K562 (cell line): ENCODE data around the gene METRNL. TPM values are rescaled to one million over a fixed set of nuclear protein-coding genes. Genes with fewer than 3 reads are reported as not detected.

Experiments used
- ATAC-seq: fragments of 200-7000 bp; cut with Tn5 transposase; 3 replicates; pipeline ENCODE4 v1.9.1; 2020; ENCODE audit warnings: moderate library complexity
- BruUV-seq: library from RNA; stranded (reverse); fragments of 400-500 nt; replicated peaks from 2 replicates; lab custom pipeline; 2021; lab: Mats Ljungman, UMichigan
- CTCF ChIA-PET: fragments of 300-600 bp; formaldehyde crosslinking; extraction: SDS; loops from one replicate; lab custom pipeline; 2021; ENCODE audit warnings: low intra/inter-chr PET ratio; lab: Yijun Ruan, JAX
- POLR2A ChIA-PET: fragments of 300-600, 350-650 bp; sonication (Branson Sonifier 250); formaldehyde crosslinking; extraction: SDS; loops from one replicate; lab custom pipeline; 2021; ENCODE audit warnings: antibody characterized with exemption, inconsistent platforms; lab: Yijun Ruan, JAX
- DNase-seq, 4 experiments: peaks; one replicate each; pipeline versions ENCODE4 v3.0.0 to v3.0.0-alpha.2; 2011 to 2018; ENCODE audit warnings: low spot score in 3 of 4, mixed read lengths in 3 of 4; ENCODE audit errors: extremely low read depth in 1 of 4
- FAIRE-seq: peaks from 2 replicates; lab custom pipeline; 2011; peaks lifted over from hg19 to GRCh38; lab: Jason Lieb, UNC
- H2AFZ ChIP-seq: 2 replicates; pipeline ENCODE4 v1.6.0; 2011; ENCODE audit warnings: low read depth, low read length, control low read depth, inconsistent platforms
- H3K27ac ChIP-seq: fragments of 200-600 bp; 3 replicates; pipeline ENCODE4 v1.8.0; 2011; ENCODE audit warnings: low read depth, mild to moderate bottlenecking, control low read depth, inconsistent platforms, low read length, moderate library complexity, mixed read lengths; ENCODE audit errors: extremely low read depth
- H3K27me3 ChIP-seq, 2 experiments: fragments of 300-600 bp in 1 of 2; 2 replicates in 1 of 2; 3 replicates in 1 of 2; pipeline versions ENCODE4 v1.6.0 to v1.8.0; 2011; ENCODE audit warnings: inconsistent platforms in 2 of 2, low read length in 2 of 2, mild to moderate bottlenecking in 1 of 2, mixed read lengths in 1 of 2, moderate library complexity in 1 of 2; ENCODE audit not compliant: control insufficient read depth in 2 of 2, insufficient read depth in 2 of 2
- H3K36me3 ChIP-seq: fragments of 300-600 bp; 3 replicates; pipeline ENCODE4 v1.8.0; 2011; ENCODE audit warnings: mild to moderate bottlenecking, low read length, inconsistent platforms; ENCODE audit not compliant: control insufficient read depth, insufficient read depth
- H3K4me1 ChIP-seq, 2 experiments: fragments of 200-600 bp in 1 of 2; replicated peaks in 1 of 2; 2 replicates in 1 of 2; 3 replicates in 1 of 2; pipeline versions ENCODE4 v1.5.1 to v1.8.0; 2011; ENCODE audit warnings: inconsistent platforms in 2 of 2, low read length in 2 of 2, mild to moderate bottlenecking in 1 of 2, mixed read lengths in 1 of 2, moderate library complexity in 1 of 2; ENCODE audit not compliant: control insufficient read depth in 2 of 2, insufficient read depth in 2 of 2
- H3K4me2 ChIP-seq: 2 replicates; pipeline ENCODE4 v1.6.1; 2011; ENCODE audit warnings: low read length, control low read depth, inconsistent platforms, mixed read lengths; ENCODE audit not compliant: insufficient read depth
- H3K4me3 ChIP-seq: fragments of 200-600 bp; sonication (generic), shearing (Covaris generic); 2 replicates; pipeline ENCODE4 v1.5.1; 2016; ENCODE audit warnings: control low read depth, inconsistent platforms
- H3K79me2 ChIP-seq: fragments of 200-600 bp; 3 replicates; pipeline ENCODE4 v1.8.0; 2011; ENCODE audit warnings: low read length, inconsistent platforms; ENCODE audit not compliant: control insufficient read depth, insufficient read depth
- H3K9ac ChIP-seq, 2 experiments: 2 replicates each; pipeline versions ENCODE4 v1.6.0 to v1.6.1; 2011; ENCODE audit warnings: low read depth in 2 of 2, low read length in 2 of 2, control low read depth in 1 of 2, inconsistent platforms in 1 of 2, mild to moderate bottlenecking in 1 of 2, mixed read lengths in 1 of 2; ENCODE audit not compliant: insufficient read depth in 1 of 2
- H3K9me1 ChIP-seq: one replicate; pipeline ENCODE4 v1.6.0; 2011; ENCODE audit warnings: inconsistent platforms, mild to moderate bottlenecking, low read length, moderate library complexity; ENCODE audit not compliant: control insufficient read depth, insufficient read depth
- H3K9me3 ChIP-seq: replicated peaks from 2 replicates; pipeline ENCODE4 v1.5.1; 2011; ENCODE audit warnings: low read depth, low read length, inconsistent platforms; ENCODE audit not compliant: control insufficient read depth, insufficient read depth
- H4K20me1 ChIP-seq: replicated peaks from 2 replicates; pipeline ENCODE4 v1.6.1; 2011; ENCODE audit warnings: low read length, inconsistent platforms, mixed read lengths; ENCODE audit not compliant: control insufficient read depth, insufficient read depth
- ERF ChIP-seq: fragments of 450-650 bp; formaldehyde crosslinking; IDR thresholded peaks from 2 replicates; pipeline ENCODE4 v1.4.0; 2020; ENCODE audit warnings: mild to moderate bottlenecking, mixed read lengths
- SRSF1 ChIP-seq: fragments of 200-400 bp; formaldehyde crosslinking; IDR thresholded peaks from 2 replicates; pipeline ENCODE4 v1.6.1; 2017; ENCODE audit warnings: mild to moderate bottlenecking, low read depth, low read length, moderate library complexity
- ZBTB2 ChIP-seq: fragments of 450-650 bp; IDR thresholded peaks from 2 replicates; pipeline ENCODE4 v1.6.1; 2016; ENCODE audit warnings: antibody characterized with exemption
- WGBS: fragments of 100-300 bp; shearing (Covaris generic); methylation state at CpG from one replicate; pipeline ENCODE4 v1.1.6; 2016; ENCODE audit warnings: low coverage, mixed read lengths; ENCODE audit not compliant: insufficient coverage; ENCODE audit errors: missing lambda C conversion rate; 5-methylcytosine and 5-hydroxymethylcytosine counted together
- in situ Hi-C: fragments of 300-500 bp; cut with MboI; formaldehyde crosslinking; loops from 4 replicates; pipeline ENCODE4 v1.15.0; 2018; ENCODE audit warnings: inconsistent platforms, mixed read lengths
- intact Hi-C: fragments of 100-400 bp; cut with micrococcal nuclease; formaldehyde crosslinking; loops from 2 replicates; pipeline ENCODE4 v1.14.2; 2022
- polyA plus RNA-seq, 8 experiments: library from polyadenylated mRNA; depleted of rRNA in 4 of 8; stranded (reverse) in 5 of 8; unstranded in 3 of 8; fragments of >200 nt; fragmentation: Nextera tagmentation in 2 of 8; fragmentation: Illumina TruSeq in 1 of 8; extraction: Ambion mirVana in 2 of 8; extraction: Trizol in 1 of 8; gene quantifications; 2 replicates each; pipeline versions ENCODE4 v1.2.1 to v1.2.3, GENCODE V29; 2011 to 2014; ENCODE audit warnings: inconsistent platforms in 1 of 8, missing spikeins in 1 of 8
- total RNA-seq, 7 experiments: library from RNA; depleted of rRNA in 6 of 7; stranded (reverse); fragments of >200 nt in 6 of 7; fragmentation: Illumina TruSeq in 2 of 7; extraction: Trizol in 2 of 7; gene quantifications; 2 replicates each; pipeline versions ENCODE4 v1.2.1 to v1.2.3, GENCODE V29; 2011 to 2021; ENCODE audit warnings: low replicate concordance in 1 of 7

Gene METRNL
- total and polyA plus RNA-seq, 9 of the 15 experiments (the other 6 are each of a cell fraction or from before 2014, with no cell fraction given), result 0.17 to 31.8 (median 2.9) TPM

DNA sequence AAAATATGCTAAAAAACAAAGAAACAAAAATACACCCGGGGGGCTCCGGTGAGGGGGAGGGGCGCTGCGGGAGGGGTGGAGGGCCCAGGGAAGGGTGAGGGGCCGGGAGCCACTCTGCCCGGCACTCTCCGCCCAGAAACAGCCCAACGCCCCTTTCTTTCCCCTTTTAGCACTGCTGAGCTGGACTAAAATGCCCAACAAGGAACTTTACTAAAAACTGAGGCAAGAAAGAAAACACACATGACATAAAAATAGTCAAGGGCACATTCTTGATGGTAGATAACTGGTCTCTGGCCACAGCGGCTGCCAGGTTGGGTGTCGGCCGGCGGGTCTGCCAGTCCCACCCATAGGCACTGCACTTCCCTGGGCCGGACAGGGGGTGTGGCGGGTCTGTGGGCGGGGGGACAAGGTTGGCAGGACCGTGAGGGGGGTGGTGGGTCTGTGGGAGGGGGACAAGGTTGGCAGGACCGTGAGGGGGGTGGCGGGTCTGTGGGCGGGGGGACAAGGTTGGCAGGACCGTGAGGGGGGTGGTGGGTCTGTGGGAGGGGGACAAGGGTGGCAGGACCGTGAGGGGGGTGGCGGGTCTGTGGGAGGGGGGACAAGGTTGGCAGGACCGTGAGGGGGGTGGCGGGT lies 20.9 kb downstream of the METRNL start:
- peaks cover 14% of the 10 kb centered on the region; the same call in 1 of the 3 replicates for H3K36me3 ChIP-seq
- in situ Hi-C loops (no loop called here), intact Hi-C loops (no loop called here)
- WGBS, result 9% methylated on average over 10 of the region's 24 CpGs
- no peak for ATAC-seq
- H3K27ac ChIP-seq, result no peak overlapping the region
- no peak for FAIRE-seq
- H3K27me3 ChIP-seq, result peaks cover 0 to 16% of the 10 kb centered on the region in 2 experiments; a peak in 3 of 5 replicates
- ChIA-PET CTCF (no interaction called here), POLR2A (no interaction called here)
- no peak overlapping the region for H2AFZ ChIP-seq
- no peak for DNase-seq
- TF ChIP-seq SRSF1 (no peak), ZBTB2 (no peak), ERF (no peak)
- H4K20me1 ChIP-seq, result peaks cover 32% of the 10 kb centered on the region
- BruUV-seq, result no TSS peak
- no peaks in the 10 kb centered on the region for H3K79me2 ChIP-seq
- H3K4me1 ChIP-seq, result peaks cover 10 to 76% of the 10 kb centered on the region in 2 experiments; a peak in 4 of 5 replicates
- H3K9ac ChIP-seq, result no peak overlapping the region
- H3K9me1 ChIP-seq, result peaks cover 9% of the 10 kb centered on the region
- no peaks in the 10 kb centered on the region; the same call in 1 of the 2 replicates for H3K9me3 ChIP-seq
- H3K4me3 ChIP-seq, result no peak overlapping the region
- no peak overlapping the region for H3K4me2 ChIP-seq
